Ramos (cell line): ENCODE measurements around the gene PLCXD1.
"Not testable (repeated sequence)": the region's sequence is repeated elsewhere in the genome, so short reads cannot be mapped to it uniquely, and the experiment has no call there.

ENCODE experiments used
- in situ Hi-C: fragments of 300-500 bp; cut with MboI; formaldehyde crosslinking; loops from one replicate; pipeline ENCODE4 v1.14.3; 2022; ENCODE audit warnings: low sequenced_read_pairs; ENCODE audit not compliant: unreplicated experiment

Gene PLCXD1

GRCh38 chrX:347351-348117 is 66.4 kb downstream of the PLCXD1 start:
- in situ Hi-C loops: no loop called here

GRCh38 chrX:348461-349117 is 67.4 kb downstream of the PLCXD1 start:
- in situ Hi-C loops: no loop called here

- in situ Hi-C loops: no loop called here
Measured at GRCh38 chrX:349196-349595, 68.0 kb downstream of the PLCXD1 start.

GRCh38 chrX:349702-350101 is 68.5 kb downstream of the PLCXD1 start:
- in situ Hi-C loops: no loop called here

GRCh38 chrX:350148-350533 is 69.0 kb downstream of the PLCXD1 start:
- in situ Hi-C loops: no loop called here

- in situ Hi-C loops: no loop called here
Measured at GRCh38 chrX:350534-351323, 69.5 kb downstream of the PLCXD1 start.

- in situ Hi-C loops: not testable (repeated sequence)
Measured at GRCh38 chrX:351324-351641, 70.1 kb downstream of the PLCXD1 start.

- in situ Hi-C loops: no loop called here
Measured at GRCh38 chrX:351736-352135, 70.6 kb downstream of the PLCXD1 start.

GRCh38 chrX:352181-352580 is 71.0 kb downstream of the PLCXD1 start:
- in situ Hi-C loops: no loop called here

GRCh38 chrX:352582-353314 is 71.6 kb downstream of the PLCXD1 start:
- in situ Hi-C loops: no loop called here
